GM21528 (cell line): Measurements from ENCODE around the gene XRN1.

Experiments
- ATAC-seq: cut with Tn5 transposase; IDR thresholded peaks from one replicate; pipeline ENCODE4 v1.9.1; 2021; ENCODE audit warnings: mild to moderate bottlenecking, moderate library complexity; ENCODE audit not compliant: unreplicated experiment, low FRiP score

XRN1 gene

GRCh38 chr3:142276781-142277180 lies 171.1 kb downstream of the XRN1 start:
- ATAC-seq, result no peak

GRCh38 chr3:142275856-142276255 lies 172.0 kb downstream of the XRN1 start:
- ATAC-seq, result no peak

GRCh38 chr3:142274908-142275307 lies 172.9 kb downstream of the XRN1 start:
- no peak for ATAC-seq

GRCh38 chr3:142273501-142273900 lies 174.3 kb downstream of the XRN1 start:
- ATAC-seq, result no peak

GRCh38 chr3:142272200-142272891 lies 175.5 kb downstream of the XRN1 start:
- ATAC-seq, result no peak

- ATAC-seq, result no peak
Observed at GRCh38 chr3:142270407-142270806, 177.4 kb downstream of the XRN1 start.

- ATAC-seq, result no peak
Observed at GRCh38 chr3:142269767-142270166, 178.1 kb downstream of the XRN1 start.

- ATAC-seq, result no peak
Observed at GRCh38 chr3:142268426-142268825, 179.4 kb downstream of the XRN1 start.

GRCh38 chr3:142267269-142267668 lies 180.6 kb downstream of the XRN1 start:
- ATAC-seq, result no peak

- no peak for ATAC-seq
Observed at GRCh38 chr3:142263112-142263511, 184.7 kb downstream of the XRN1 start.

- ATAC-seq, result no peak
Observed at GRCh38 chr3:142259359-142259758, 188.5 kb downstream of the XRN1 start.

GRCh38 chr3:142256712-142257333 lies 191.0 kb downstream of the XRN1 start:
- ATAC-seq, result no peak
